IMR-90 (cell line): ENCODE data around the gene CLMP. TPM values are rescaled to one million over a fixed set of nuclear protein-coding genes. Genes with fewer than 3 reads are reported as not detected.

ENCODE experiments used
- ATAC-seq: fragments of 200-7000 bp; cut with Tn5 transposase; 2 replicates; pipeline ENCODE4 v1.9.1; 2020; ENCODE audit warnings: low read depth, mild to moderate bottlenecking, moderate library complexity
- BruUV-seq: library from RNA; stranded (reverse); fragments of 400-500 nt; replicated peaks from 2 replicates; lab custom pipeline; 2021; lab: Mats Ljungman, UMichigan
- CTCF ChIA-PET: fragments of 300-600 bp; formaldehyde crosslinking; extraction: SDS; loops from one replicate; lab custom pipeline; 2021; ENCODE audit warnings: antibody characterized with exemption; lab: Yijun Ruan, JAX
- POLR2A ChIA-PET: fragments of 300-600 bp; sonication (Branson Sonifier 250); formaldehyde crosslinking; loops from one replicate; lab custom pipeline; 2022; ENCODE audit warnings: antibody characterized with exemption; ENCODE audit not compliant: unreplicated experiment; lab: Charles Lee
- DNase-seq: peaks from one replicate; pipeline ENCODE4 v3.0.0; 2013
- H2AFZ ChIP-seq: replicated peaks from 2 replicates; pipeline ENCODE3; 2013; ENCODE audit warnings: low read length, mild to moderate bottlenecking; ENCODE audit not compliant: poor library complexity
- H2AK5ac ChIP-seq: 2 replicates; pipeline ENCODE4 v1.6.1; 2013; ENCODE audit warnings: low read depth, low read length, inconsistent platforms
- H2AK9ac ChIP-seq: replicated peaks from 2 replicates; pipeline ENCODE3; 2013; ENCODE audit warnings: mild to moderate bottlenecking, low read depth, low read length, moderate library complexity; ENCODE audit not compliant: poor library complexity
- H2BK120ac ChIP-seq: 2 replicates; pipeline ENCODE4 v1.6.1; 2013; ENCODE audit warnings: low read depth, low read length, inconsistent platforms
- H2BK15ac ChIP-seq: 3 replicates; pipeline ENCODE4 v1.6.1; 2013; ENCODE audit warnings: low read depth, low read length, inconsistent platforms
- H2BK20ac ChIP-seq: 2 replicates; pipeline ENCODE4 v1.6.1; 2013; ENCODE audit warnings: low read depth, mild to moderate bottlenecking, inconsistent platforms, low read length, moderate library complexity
- H2BK5ac ChIP-seq: 2 replicates; pipeline ENCODE4 v1.6.1; 2013; ENCODE audit warnings: mild to moderate bottlenecking, low read depth, low read length, inconsistent platforms; ENCODE audit not compliant: poor library complexity, severe bottlenecking
- H3K14ac ChIP-seq: replicated peaks from 2 replicates; pipeline ENCODE4 v1.6.1; 2013; ENCODE audit warnings: low read depth, low read length, inconsistent platforms
- H3K18ac ChIP-seq: 2 replicates; pipeline ENCODE4 v1.6.1; 2013; ENCODE audit warnings: low read depth, low read length, control low read depth
- H3K23ac ChIP-seq: 2 replicates; pipeline ENCODE4 v1.6.1; 2013; ENCODE audit warnings: low read depth, low read length, inconsistent platforms
- H3K27ac ChIP-seq: 2 replicates; pipeline ENCODE4 v1.5.1; 2013; ENCODE audit warnings: mild to moderate bottlenecking, control low read depth, low read length; ENCODE audit not compliant: insufficient read depth
- H3K27me3 ChIP-seq: 2 replicates; pipeline ENCODE4 v1.6.1; 2013; ENCODE audit warnings: low read length; ENCODE audit not compliant: control insufficient read depth, insufficient read depth
- H3K36me3 ChIP-seq: 2 replicates; pipeline ENCODE4 v1.6.1; 2013; ENCODE audit warnings: low read length, mixed read lengths; ENCODE audit not compliant: control insufficient read depth, insufficient read depth
- H3K4ac ChIP-seq: 2 replicates; pipeline ENCODE4 v1.6.1; 2013; ENCODE audit warnings: low read depth, low read length, inconsistent platforms
- H3K4me1 ChIP-seq: 2 replicates; pipeline ENCODE4 v1.6.1; 2013; ENCODE audit warnings: low read length, mixed read lengths; ENCODE audit not compliant: control insufficient read depth, insufficient read depth
- H3K4me2 ChIP-seq: 2 replicates; pipeline ENCODE4 v1.6.1; 2013; ENCODE audit warnings: low read depth, mild to moderate bottlenecking, control low read depth, low read length, moderate library complexity
- H3K4me3 ChIP-seq: 2 replicates; pipeline ENCODE4 v1.5.1; 2013; ENCODE audit warnings: low read depth, mild to moderate bottlenecking, control low read depth, low read length, moderate library complexity; ENCODE audit not compliant: insufficient read depth
- H3K56ac ChIP-seq: 2 replicates; pipeline ENCODE4 v1.6.1; 2013; ENCODE audit warnings: low read length, inconsistent platforms; ENCODE audit not compliant: insufficient read depth; ENCODE audit errors: extremely low read depth
- H3K79me1 ChIP-seq, 2 experiments: 2 replicates each; pipeline ENCODE4 v1.6.1; 2013; ENCODE audit warnings: low read length in 2 of 2, inconsistent platforms in 1 of 2, low read depth in 1 of 2
- H3K9ac ChIP-seq: 2 replicates; pipeline ENCODE4 v1.6.1; 2013; ENCODE audit warnings: low read depth, low read length, control low read depth
- H3K9me1 ChIP-seq: 2 replicates; pipeline ENCODE4 v1.6.1; 2013; ENCODE audit warnings: low read length, inconsistent platforms; ENCODE audit not compliant: insufficient read depth
- H3K9me3 ChIP-seq: 2 replicates; pipeline ENCODE4 v1.6.1; 2013; ENCODE audit warnings: low read length; ENCODE audit not compliant: control insufficient read depth, insufficient read depth
- H4K20me1 ChIP-seq: 2 replicates; pipeline ENCODE4 v1.6.1; 2013; ENCODE audit warnings: low read length, inconsistent platforms; ENCODE audit not compliant: insufficient read depth
- H4K5ac ChIP-seq: 2 replicates; pipeline ENCODE4 v1.6.1; 2013; ENCODE audit warnings: mild to moderate bottlenecking, low read depth, low read length, control low read depth
- H4K8ac ChIP-seq, 2 experiments: 2 replicates each; pipeline ENCODE4 v1.6.1; 2013; ENCODE audit warnings: low read depth in 2 of 2, low read length in 2 of 2, control low read depth in 1 of 2, inconsistent platforms in 1 of 2
- H4K91ac ChIP-seq: 2 replicates; pipeline ENCODE4 v1.6.1; 2013; ENCODE audit warnings: low read depth, low read length, inconsistent platforms; ENCODE audit not compliant: insufficient read depth
- CEBPB ChIP-seq: IDR thresholded peaks from 2 replicates; pipeline ENCODE4 v1.6.1; 2012; ENCODE audit warnings: low read depth, low read length, improper control_type of control experiment
- MAFK ChIP-seq: IDR thresholded peaks from 2 replicates; pipeline ENCODE4 v1.6.1; 2012; ENCODE audit warnings: low read depth, low read length, improper control_type of control experiment
- WGBS, 2 experiments: methylation state at CpG; one replicate each; pipeline versions ENCODE4 v1.1.5 to v1.1.7; 2013; ENCODE audit warnings: missing lambda C conversion rate in 2 of 2; ENCODE audit not compliant: insufficient read length in 1 of 2; ENCODE audit errors: extremely low coverage in 2 of 2; 5-methylcytosine and 5-hydroxymethylcytosine counted together
- dilution Hi-C: fragments of 300-500 bp; cut with HindIII; formaldehyde crosslinking; loops from one replicate; pipeline ENCODE4 v1.14.3; 2018; ENCODE audit warnings: low sequenced_read_pairs; ENCODE audit not compliant: unreplicated experiment
- in situ Hi-C: fragments of 300-500 bp; cut with MboI; formaldehyde crosslinking; loops from 3 replicates; pipeline ENCODE4 v1.14.3; 2019; ENCODE audit warnings: low sequenced_read_pairs, inconsistent platforms, mixed read lengths
- intact Hi-C: fragments of 100-400 bp; cut with micrococcal nuclease; formaldehyde crosslinking; loops from 2 replicates; pipeline ENCODE4 v1.10.0; 2022
- polyA plus RNA-seq, 3 experiments: library from polyadenylated mRNA; depleted of rRNA; stranded (reverse); fragments of >200 nt; gene quantifications; 2 replicates each; pipeline ENCODE4 v1.2.3, GENCODE V29; 2012; ENCODE audit warnings: low replicate concordance in 1 of 3
- total RNA-seq: library from RNA; depleted of rRNA; stranded (reverse); fragments of >200 nt; gene quantifications from 2 replicates; pipeline ENCODE4 v1.2.3, GENCODE V29; 2012

CLMP gene
- total and polyA plus RNA-seq, 2 of the 4 experiments (the other 2 are of a cell fraction) = 54.7 to 95.7 TPM

DNA sequence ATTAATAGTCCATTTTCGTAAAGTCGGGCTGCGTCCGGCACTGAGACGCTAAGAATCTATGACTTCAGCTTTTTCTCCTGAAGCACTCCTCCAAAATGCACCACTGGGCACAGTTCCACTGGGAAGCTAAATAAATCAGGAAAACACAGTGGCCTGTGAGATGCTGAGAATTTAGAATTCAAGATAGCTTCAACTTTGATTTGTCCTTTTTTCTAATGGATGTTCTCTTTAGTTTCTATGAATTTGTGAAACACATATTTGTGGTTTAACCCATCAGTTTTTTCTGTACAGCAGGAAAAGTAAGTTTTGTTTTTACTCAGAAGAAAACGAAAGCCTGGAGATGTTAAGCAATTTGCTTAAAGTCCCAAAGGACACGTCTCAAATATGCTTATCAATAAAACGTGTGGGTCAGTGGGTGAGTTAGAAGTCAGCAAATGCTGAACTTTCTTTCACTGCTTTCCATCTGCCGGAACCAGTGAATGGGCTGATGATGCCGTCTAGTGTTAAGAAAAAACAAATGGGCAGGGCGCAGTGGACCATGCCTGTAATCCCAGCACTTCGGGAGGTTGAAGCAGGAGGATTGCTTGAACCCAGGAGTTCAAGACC, 40.7 kb upstream of the CLMP start:
- H3K27me3 ChIP-seq = no peaks in the 10 kb centered on the region
- ATAC-seq (peak; percentile 16), DNase-seq (peak; percentile 74)
- dilution Hi-C loops (no loop called here), in situ Hi-C loops (no loop called here), intact Hi-C loops (no loop called here)
- no peaks in the 10 kb centered on the region for H3K79me1 ChIP-seq
- H2BK20ac ChIP-seq = peak overlapping the region; percentile 86; the same call in 1 of the 2 replicates
- peak overlapping the region; percentile 68 for H2AFZ ChIP-seq
- ChIA-PET CTCF (interaction anchor here (0.6 to 1.5 kb wide), 5 partner anchors 11 to 360 kb away, joined by 3 to 6 read pairs (median 4); no protein-coding TSS in a partner anchor), POLR2A (no interaction called here)
- H3K9me1 ChIP-seq = peaks cover 17% of the 10 kb centered on the region; the same call in 1 of the 2 replicates
- no peak for TF ChIP-seq MAFK
- peak; percentile 73 for TF ChIP-seq CEBPB
- no peak overlapping the region for H3K56ac ChIP-seq
- peak overlapping the region; percentile 20 to 85; a peak in 2 of 4 replicates for H4K8ac ChIP-seq
- peak overlapping the region; percentile 72 for H2BK120ac ChIP-seq
- peak overlapping the region; percentile 62 for H4K5ac ChIP-seq
- H2BK15ac ChIP-seq = peak overlapping the region; percentile 55; the same call in 2 of the 3 replicates
- peak overlapping the region; percentile 67 for H2AK5ac ChIP-seq
- H3K27ac ChIP-seq = peak overlapping the region; percentile 76; the same call in 1 of the 2 replicates
- H2BK5ac ChIP-seq = peak overlapping the region; percentile 51
- peak overlapping the region; percentile 65 for H3K4me2 ChIP-seq
- H3K4ac ChIP-seq = peak overlapping the region; percentile 82
- no TSS peak for BruUV-seq
- no peak overlapping the region for H2AK9ac ChIP-seq
- peak overlapping the region; percentile 63 for H3K18ac ChIP-seq
- H3K4me3 ChIP-seq = no peak overlapping the region
- H3K36me3 ChIP-seq = no peaks in the 10 kb centered on the region
- no peak overlapping the region for H3K23ac ChIP-seq
- H4K91ac ChIP-seq = 0 out of 2 replicates have a peak overlapping the region, but pooled peaks have one; percentile 2
- no peaks in the 10 kb centered on the region for H4K20me1 ChIP-seq
- H3K14ac ChIP-seq = peak overlapping the region; percentile 67
- WGBS, 2 experiments = 50% methylated on average over 9 of the region's 12 CpGs; no CpG with 5 or more reads in 1 of the 2 experiments
- peak overlapping the region; percentile 19; the same call in 1 of the 2 replicates for H3K9ac ChIP-seq
- H3K9me3 ChIP-seq = no peaks in the 10 kb centered on the region
- H3K4me1 ChIP-seq = peaks cover 26% of the 10 kb centered on the region
